WTC11 (cell line): ENCODE data around the gene UCK1. TPM values are rescaled to one million over a fixed set of nuclear protein-coding genes. Genes with fewer than 3 reads are reported as not detected.

Experiments used
- ATAC-seq: fragments of 200-7000 bp; cut with Tn5 transposase; 2 replicates; pipeline ENCODE4 v1.10.0; 2021; ENCODE audit warnings: mild to moderate bottlenecking, moderate library complexity
- CTCF ChIA-PET: fragments of 300-600 bp; sonication (Branson Sonifier 250); formaldehyde crosslinking; loops from one replicate; lab custom pipeline; 2021; ENCODE audit warnings: antibody characterized with exemption; lab: Charles Lee
- POLR2A ChIA-PET: fragments of 350-600 bp; sonication (Branson Sonifier 250); formaldehyde crosslinking; loops from one replicate; lab custom pipeline; 2021; ENCODE audit warnings: antibody characterized with exemption; lab: Charles Lee
- DNase-seq: peaks from one replicate; pipeline ENCODE4 v3.0.0; 2021; ENCODE audit warnings: low spot score
- H3K27ac Mint-ChIP-seq: 2 replicates; pipeline ENCODE4 v1.8.0; 2021; ENCODE audit warnings: mixed read lengths
- H3K27me3 Mint-ChIP-seq: 2 replicates; pipeline ENCODE4 v1.8.0; 2021; ENCODE audit warnings: low read depth, mild to moderate bottlenecking, moderate library complexity, mixed read lengths
- H3K36me3 Mint-ChIP-seq: 2 replicates; pipeline ENCODE4 v1.8.0; 2021; ENCODE audit warnings: mixed read lengths
- H3K4me1 Mint-ChIP-seq: 2 replicates; pipeline ENCODE4 v1.8.0; 2022; ENCODE audit warnings: mixed read lengths
- H3K4me3 Mint-ChIP-seq: 2 replicates; pipeline ENCODE4 v1.8.0; 2021; ENCODE audit warnings: mild to moderate bottlenecking, moderate library complexity, mixed read lengths
- H3K9me3 Mint-ChIP-seq: 2 replicates; pipeline ENCODE4 v1.8.0; 2021; ENCODE audit warnings: mixed read lengths
- AFF4 ChIP-seq: sonication (generic); formaldehyde crosslinking; IDR thresholded peaks from 2 replicates; pipeline ENCODE4 v1.8.1; 2023; ENCODE audit warnings: mild to moderate bottlenecking, missing genetic modification reagents, borderline replicate concordance
- E2F1 ChIP-seq: sonication (generic); formaldehyde crosslinking; IDR thresholded peaks from 2 replicates; pipeline ENCODE4 v1.8.0; 2022; ENCODE audit warnings: mild to moderate bottlenecking, missing genetic modification reagents
- E2F4 ChIP-seq: sonication (generic); formaldehyde crosslinking; IDR thresholded peaks from 2 replicates; pipeline ENCODE4 v1.8.1; 2022; ENCODE audit warnings: low read depth, mild to moderate bottlenecking, moderate library complexity, missing genetic modification reagents, borderline replicate concordance
- E2F5 ChIP-seq: sonication (generic); formaldehyde crosslinking; IDR thresholded peaks from 2 replicates; pipeline ENCODE4 v1.8.1; 2022; ENCODE audit warnings: mild to moderate bottlenecking, moderate library complexity, missing genetic modification reagents
- FOXJ3 ChIP-seq: sonication (generic); formaldehyde crosslinking; IDR thresholded peaks from 2 replicates; pipeline ENCODE4 v1.9.0; 2021; ENCODE audit warnings: missing genetic modification reagents, mild to moderate bottlenecking, borderline replicate concordance
- GRHL2 ChIP-seq: fragments of 250-450 bp; sonication (Bioruptor Pico); IDR thresholded peaks from 2 replicates; pipeline ENCODE4 v1.8.0; 2022; ENCODE audit warnings: mild to moderate bottlenecking, moderate library complexity; ENCODE audit not compliant: insufficient replicate concordance, severe bottlenecking
- NFATC4 ChIP-seq: fragments of 250-450 bp; sonication (Bioruptor Pico); IDR thresholded peaks from 2 replicates; pipeline ENCODE4 v1.9.0; 2021; ENCODE audit warnings: mild to moderate bottlenecking
- NR1H2 ChIP-seq: sonication (generic); formaldehyde crosslinking; IDR thresholded peaks from 2 replicates; pipeline ENCODE4 v1.9.0; 2021; ENCODE audit warnings: mild to moderate bottlenecking, moderate library complexity, missing genetic modification reagents
- PRRX2 ChIP-seq: fragments of 250-450 bp; sonication (Bioruptor Pico); IDR thresholded peaks from 2 replicates; pipeline ENCODE4 v1.8.0; 2021; ENCODE audit warnings: mild to moderate bottlenecking
- RORB ChIP-seq: fragments of 250-450 bp; sonication (Bioruptor Pico); IDR thresholded peaks from 2 replicates; pipeline ENCODE4 v1.9.0; 2021; ENCODE audit warnings: mild to moderate bottlenecking
- SMAD4 ChIP-seq: sonication (generic); formaldehyde crosslinking; IDR thresholded peaks from 2 replicates; pipeline ENCODE4 v1.8.0; 2022; ENCODE audit warnings: mild to moderate bottlenecking, missing genetic modification reagents
- SOX15 ChIP-seq: fragments of 250-450 bp; sonication (Bioruptor Pico); IDR thresholded peaks from 2 replicates; pipeline ENCODE4 v1.9.0; 2021; ENCODE audit warnings: mild to moderate bottlenecking
- TEAD1 ChIP-seq: sonication (generic); formaldehyde crosslinking; IDR thresholded peaks from 2 replicates; pipeline ENCODE4 v1.8.0; 2022; ENCODE audit warnings: mild to moderate bottlenecking, missing genetic modification reagents
- TEAD4 ChIP-seq: sonication (generic); formaldehyde crosslinking; IDR thresholded peaks from 2 replicates; pipeline ENCODE4 v1.8.0; 2022; ENCODE audit warnings: mild to moderate bottlenecking, missing genetic modification reagents
- USF2 ChIP-seq: sonication (generic); formaldehyde crosslinking; IDR thresholded peaks from 2 replicates; pipeline ENCODE4 v1.8.1; 2023; ENCODE audit warnings: mild to moderate bottlenecking, missing genetic modification reagents, moderate library complexity
- ZBTB21 ChIP-seq: sonication (generic); formaldehyde crosslinking; IDR thresholded peaks from 2 replicates; pipeline ENCODE4 v1.8.1; 2023; ENCODE audit warnings: mild to moderate bottlenecking, missing genetic modification reagents, borderline replicate concordance
- ZNF232 ChIP-seq: sonication (generic); formaldehyde crosslinking; IDR thresholded peaks from 2 replicates; pipeline ENCODE4 v1.8.0; 2022; ENCODE audit warnings: mild to moderate bottlenecking, missing genetic modification reagents
- ZNF396 ChIP-seq: fragments of 250-450 bp; sonication (Bioruptor Pico); IDR thresholded peaks from 2 replicates; pipeline ENCODE4 v1.8.0; 2021; ENCODE audit warnings: mild to moderate bottlenecking, moderate library complexity, borderline replicate concordance
- ZNF416 ChIP-seq: fragments of 250-450 bp; sonication (Bioruptor Pico); IDR thresholded peaks from 2 replicates; pipeline ENCODE4 v1.9.0; 2021; ENCODE audit warnings: mild to moderate bottlenecking, inconsistent platforms
- total RNA-seq: library from RNA; stranded (reverse); gene quantifications from 3 replicates; pipeline ENCODE4 v1.2.3, GENCODE V29; 2021

The UCK1 gene
- total RNA-seq, 1 experiment from 2014 or later: 29.6 TPM

DNA sequence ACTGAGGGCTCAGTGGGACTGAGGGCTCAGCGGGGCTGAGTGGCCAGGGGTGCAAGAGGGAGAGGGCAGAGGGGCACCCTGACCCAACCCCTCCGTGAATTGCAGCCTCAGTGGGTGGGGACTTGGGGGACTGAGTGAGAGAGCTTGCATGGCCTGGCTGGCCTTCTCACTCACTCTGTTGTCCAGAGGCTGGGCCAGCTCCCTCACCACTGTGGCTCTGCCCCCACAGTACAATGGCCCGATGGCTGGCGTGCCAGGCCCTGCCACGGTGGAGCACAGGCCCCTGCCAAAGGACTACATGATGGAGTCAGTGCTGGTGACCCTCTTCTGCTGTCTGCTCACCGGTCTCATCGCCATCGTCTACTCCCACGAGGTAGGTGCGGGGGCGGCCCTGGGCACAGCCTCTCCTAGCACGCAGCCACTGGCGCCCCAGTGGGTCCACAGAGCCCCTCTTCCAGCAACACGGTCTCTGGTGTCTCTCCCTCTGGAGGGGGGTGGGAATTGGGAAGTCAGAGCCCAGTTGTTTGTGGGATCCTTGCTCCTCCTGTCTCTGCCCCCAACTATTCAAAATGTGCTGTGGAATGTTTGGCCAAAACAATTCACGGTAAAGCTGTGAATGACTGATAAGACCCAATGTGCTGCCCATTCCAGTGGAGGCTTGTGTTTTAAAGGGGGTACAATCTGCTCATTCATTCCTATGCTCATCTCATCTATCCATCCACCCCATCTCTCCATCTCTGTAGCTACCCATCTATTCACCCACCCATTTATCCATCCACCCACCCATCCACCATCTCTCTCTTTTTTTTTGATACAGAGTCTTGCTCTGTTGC, 25.0 kb upstream of the UCK1 start:
- no peak overlapping the region for H3K27ac Mint-ChIP-seq
- DNase-seq (no peak), ATAC-seq (no peak)
- peaks cover 2% of the 10 kb centered on the region; the same call in 1 of the 2 replicates for H3K36me3 Mint-ChIP-seq
- CTCF ChIA-PET: no interaction called here
- TF ChIP-seq PRRX2: no peak
- no peak for TF ChIP-seq E2F4
- no peak for TF ChIP-seq NR1H2
- TF ChIP-seq ZBTB21: no peak
- TF ChIP-seq TEAD1 (CRISPR knock-in tag): no peak
- no peak for TF ChIP-seq GRHL2 (CRISPR knock-in tag)
- no peak for TF ChIP-seq ZNF396
- TF ChIP-seq NFATC4 (CRISPR knock-in tag): no peak
- no peak for TF ChIP-seq ZNF232 (CRISPR knock-in tag)
- no peak for TF ChIP-seq SOX15 (CRISPR knock-in tag)
- no peak for TF ChIP-seq USF2 (CRISPR knock-in tag)
- TF ChIP-seq ZNF416: no peak
- no peak for TF ChIP-seq TEAD4 (CRISPR knock-in tag)
- no peak for TF ChIP-seq AFF4
- TF ChIP-seq E2F1 (CRISPR knock-in tag): no peak
- TF ChIP-seq SMAD4 (CRISPR knock-in tag): no peak
- H3K27me3 Mint-ChIP-seq: peaks cover 55% of the 10 kb centered on the region
- H3K4me1 Mint-ChIP-seq: peaks cover 3% of the 10 kb centered on the region; the same call in 1 of the 2 replicates
- H3K9me3 Mint-ChIP-seq: peaks cover 18% of the 10 kb centered on the region
- H3K4me3 Mint-ChIP-seq: peak overlapping the region; percentile 20
- POLR2A ChIA-PET: interaction anchor here (0.5 to 1.5 kb wide), 2 partner anchors 10 to 173 kb away, joined by 3 to 4 read pairs; no protein-coding TSS in a partner anchor

- DNase-seq (no peak), ATAC-seq (peak; percentile 48)
- Mint-ChIP-seq H3K9me3 (peaks cover 13% of the 10 kb centered on the region), H3K36me3 (peaks cover 2% of the 10 kb centered on the region; the same call in 1 of the 2 replicates), H3K4me1 (peaks cover 3% of the 10 kb centered on the region; the same call in 1 of the 2 replicates), H3K27ac (no peak overlapping the region), H3K4me3 (peak overlapping the region; percentile 65), H3K27me3 (peaks cover 61% of the 10 kb centered on the region)
- POLR2A ChIA-PET: no interaction called here
- CTCF ChIA-PET: interaction anchor here (1.0 to 1.3 kb wide), 2 partner anchors 10 to 37 kb away, joined by 3 to 5 read pairs; partner anchors contain the start of gene PRRT1B
- 0 out of 2 replicates have a peak, but pooled peaks have one; percentile 26 for TF ChIP-seq E2F5 (CRISPR knock-in tag)
- TF ChIP-seq ZNF416: no peak
- no peak for TF ChIP-seq FOXJ3 (CRISPR knock-in tag)
- no peak for TF ChIP-seq TEAD1 (CRISPR knock-in tag)
- TF ChIP-seq RORB (CRISPR knock-in tag): no peak
- TF ChIP-seq SMAD4 (CRISPR knock-in tag): no peak
Measured at GRCh38 chr9:131554843-131555351, 23.8 kb upstream of the UCK1 start.
